Spleen (tissue), 7 donors: Measurements from ENCODE around the gene PBXIP1.

Source experiments
- POLR2A ChIP-seq, 3 donors: fragments of 450-650 bp; IDR thresholded peaks; one replicate each; pipeline ENCODE4 v1.5.1; 2017; ENCODE audit warnings: antibody characterized with exemption in 3 of 3, mild to moderate bottlenecking in 1 of 3
- TF ChIP-seq, protein P1 (sequence below), 11 experiments: fragments of 200-600 bp in 7 of 11; fragments of 450-650 bp in 4 of 11; sonication (generic) in 4 of 11; IDR thresholded peaks in 8 of 11; conservative IDR thresholded peaks in 3 of 11; 1 replicate in 7 of 11; 2 replicates in 4 of 11; pipeline versions ENCODE4 v1.4.0 to v1.8.0; 2016 to 2021; ENCODE audit warnings: antibody characterized with exemption in 11 of 11, inconsistent platforms in 4 of 11, mild to moderate bottlenecking in 1 of 11
- donor health status: DM: no; HTN: no; CAD: no; lungs with moderate emphysema.
- donor health status: DM: no; HTN: no; CAD: no.
- donor health status: DM: no; HTN: no; CAD: no.

DNA sequence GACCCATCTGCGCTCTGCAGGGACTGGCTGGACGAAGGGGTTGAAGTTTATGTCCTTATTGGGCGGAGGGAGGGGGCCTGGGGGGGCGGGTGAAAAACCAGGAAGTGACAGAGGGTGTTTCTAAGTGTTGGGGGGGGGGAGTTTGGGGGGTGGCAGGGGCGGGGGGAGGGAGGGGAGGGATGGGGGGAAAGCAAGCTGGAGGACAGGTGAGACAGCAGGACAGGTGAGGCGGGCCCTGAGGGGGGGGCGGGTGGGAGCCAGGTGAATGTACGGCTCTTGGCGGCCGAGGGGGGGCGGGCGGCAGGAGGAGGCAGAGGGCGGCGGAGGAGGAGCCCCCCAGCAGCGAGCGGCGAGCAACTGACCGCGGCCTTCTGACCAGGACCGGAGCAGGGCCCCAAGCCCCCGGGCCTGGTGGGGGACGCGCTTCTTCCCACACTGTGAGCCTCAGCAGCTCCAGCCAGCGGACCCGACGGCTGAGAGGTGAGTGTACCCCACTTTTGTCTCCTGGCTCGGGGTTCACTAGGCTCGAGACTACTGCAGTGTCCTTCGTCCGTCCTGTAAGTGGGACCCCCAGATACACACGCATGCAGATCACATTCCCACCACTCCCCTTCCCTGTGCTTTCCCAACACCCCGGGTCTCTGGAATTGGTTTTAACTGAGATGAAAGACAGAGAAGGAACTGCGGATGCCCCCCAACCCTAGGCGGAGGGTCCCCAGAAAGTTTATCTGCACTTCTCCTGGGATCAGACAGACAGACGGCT is 46.7 kb upstream of the PBXIP1 start, which contains the start of gene ZBTB7B:
- TF ChIP-seq, protein P1, sequence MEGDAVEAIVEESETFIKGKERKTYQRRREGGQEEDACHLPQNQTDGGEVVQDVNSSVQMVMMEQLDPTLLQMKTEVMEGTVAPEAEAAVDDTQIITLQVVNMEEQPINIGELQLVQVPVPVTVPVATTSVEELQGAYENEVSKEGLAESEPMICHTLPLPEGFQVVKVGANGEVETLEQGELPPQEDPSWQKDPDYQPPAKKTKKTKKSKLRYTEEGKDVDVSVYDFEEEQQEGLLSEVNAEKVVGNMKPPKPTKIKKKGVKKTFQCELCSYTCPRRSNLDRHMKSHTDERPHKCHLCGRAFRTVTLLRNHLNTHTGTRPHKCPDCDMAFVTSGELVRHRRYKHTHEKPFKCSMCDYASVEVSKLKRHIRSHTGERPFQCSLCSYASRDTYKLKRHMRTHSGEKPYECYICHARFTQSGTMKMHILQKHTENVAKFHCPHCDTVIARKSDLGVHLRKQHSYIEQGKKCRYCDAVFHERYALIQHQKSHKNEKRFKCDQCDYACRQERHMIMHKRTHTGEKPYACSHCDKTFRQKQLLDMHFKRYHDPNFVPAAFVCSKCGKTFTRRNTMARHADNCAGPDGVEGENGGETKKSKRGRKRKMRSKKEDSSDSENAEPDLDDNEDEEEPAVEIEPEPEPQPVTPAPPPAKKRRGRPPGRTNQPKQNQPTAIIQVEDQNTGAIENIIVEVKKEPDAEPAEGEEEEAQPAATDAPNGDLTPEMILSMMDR (IDR thresholded peaks at IDR 0.05 in 8 of 11, conservative IDR thresholded peaks at IDR 0.05 in 3 of 11) = peak in 1 of 11 experiments; percentile 2
- TF ChIP-seq POLR2A (IDR thresholded peaks at IDR 0.05) = no peak
